HEK293 (cell line): Measurements from ENCODE around the gene GPR39.

ENCODE experiments used
- CTCF ChIA-PET: fragments of 350-600 bp; formaldehyde crosslinking; extraction: SDS; loops from one replicate; lab custom pipeline; 2021; ENCODE audit warnings: antibody characterized with exemption; lab: Yijun Ruan, JAX
- POLR2A ChIA-PET: fragments of 300-600 bp; formaldehyde crosslinking; extraction: SDS; loops from one replicate; lab custom pipeline; 2020; ENCODE audit warnings: antibody characterized with exemption, inconsistent platforms; lab: Yijun Ruan, JAX
- H3K27ac ChIP-seq: fragments of 200-500 bp; sonication (Bioruptor generic); 2 replicates; pipeline ENCODE4 v1.5.1; 2014; ENCODE audit warnings: low read depth, low read length, control low read depth, inconsistent platforms; ENCODE audit errors: extremely low read depth
- H3K36me3 ChIP-seq, 2 experiments: fragments of 200-500 bp in 1 of 2; sonication (Bioruptor generic) in 1 of 2; 1 replicate in 1 of 2; 2 replicates in 1 of 2; pipeline ENCODE4 v1.5.1; 2014 to 2017; ENCODE audit warnings: inconsistent platforms in 2 of 2, low read length in 2 of 2; ENCODE audit not compliant: control insufficient read depth in 2 of 2, insufficient read depth in 1 of 2
- H3K4me1 ChIP-seq: fragments of 200-500 bp; sonication (Bioruptor generic); 2 replicates; pipeline ENCODE4 v1.5.1; 2014; ENCODE audit warnings: mild to moderate bottlenecking, low read length, inconsistent platforms; ENCODE audit not compliant: control insufficient read depth, insufficient read depth
- H3K4me3 ChIP-seq: 2 replicates; pipeline ENCODE4 v1.5.1; 2011; ENCODE audit warnings: low read depth, mild to moderate bottlenecking, control low read depth, low read length, moderate library complexity
- H3K9me3 ChIP-seq: fragments of 200-500 bp; sonication (Bioruptor generic); 2 replicates; pipeline ENCODE4 v1.5.1; 2014; ENCODE audit warnings: low read depth, low read length, inconsistent platforms; ENCODE audit not compliant: control insufficient read depth, insufficient read depth
- BCL11B ChIP-seq: fragments of 450-650 bp; formaldehyde crosslinking; IDR thresholded peaks from 2 replicates; pipeline ENCODE4 v1.5.1; 2016; ENCODE audit warnings: low read depth, missing biosample characterization, missing genetic modification characterization
- GLI4 ChIP-seq: fragments of 450-650 bp; formaldehyde crosslinking; IDR thresholded peaks from 2 replicates; pipeline ENCODE4 v1.5.1; 2016; ENCODE audit warnings: missing biosample characterization, missing genetic modification characterization
- HOXC10 ChIP-seq: sonication (generic); formaldehyde crosslinking; IDR thresholded peaks from 2 replicates; pipeline ENCODE4 v1.8.1; 2023; ENCODE audit warnings: mild to moderate bottlenecking, missing genetic modification reagents
- REST ChIP-seq: fragments of 450-650 bp; formaldehyde crosslinking; IDR thresholded peaks from 2 replicates; pipeline ENCODE4 v1.5.1; 2016; ENCODE audit warnings: missing biosample characterization, missing genetic modification characterization
- ZBTB1 ChIP-seq: fragments of 450-650 bp; formaldehyde crosslinking; IDR thresholded peaks from 2 replicates; pipeline ENCODE4 v1.5.1; 2016; ENCODE audit warnings: missing biosample characterization, missing genetic modification characterization
- ZNF10 ChIP-seq: fragments of 450-650 bp; formaldehyde crosslinking; IDR thresholded peaks from 2 replicates; pipeline ENCODE4 v1.5.1; 2017; ENCODE audit warnings: missing biosample characterization, missing genetic modification characterization
- ZNF175 ChIP-seq: fragments of 450-650 bp; formaldehyde crosslinking; IDR thresholded peaks from 2 replicates; pipeline ENCODE4 v1.5.1; 2016; ENCODE audit warnings: missing biosample characterization, missing genetic modification characterization
- ZNF266 ChIP-seq: fragments of 450-650 bp; formaldehyde crosslinking; IDR thresholded peaks from 2 replicates; pipeline ENCODE4 v1.5.1; 2016; ENCODE audit warnings: missing biosample characterization, missing genetic modification characterization, low read depth
- ZNF280C ChIP-seq: fragments of 450-650 bp; formaldehyde crosslinking; IDR thresholded peaks from 2 replicates; pipeline ENCODE4 v1.5.1; 2016; ENCODE audit warnings: missing biosample characterization, missing genetic modification characterization
- ZNF311 ChIP-seq: fragments of 450-650 bp; formaldehyde crosslinking; IDR thresholded peaks from 2 replicates; pipeline ENCODE4 v1.5.1; 2017; ENCODE audit warnings: missing biosample characterization, missing genetic modification characterization, borderline replicate concordance
- ZNF350 ChIP-seq: fragments of 450-650 bp; formaldehyde crosslinking; IDR thresholded peaks from 2 replicates; pipeline ENCODE4 v1.5.0; 2017; ENCODE audit warnings: missing biosample characterization, mild to moderate bottlenecking, missing genetic modification characterization
- ZNF394 ChIP-seq: fragments of 450-650 bp; formaldehyde crosslinking; IDR thresholded peaks from 2 replicates; pipeline ENCODE4 v1.5.1; 2016; ENCODE audit warnings: missing biosample characterization, missing genetic modification characterization, mild to moderate bottlenecking, moderate library complexity, borderline replicate concordance
- ZNF555 ChIP-seq: fragments of 450-650 bp; formaldehyde crosslinking; conservative IDR thresholded peaks from 2 replicates; pipeline ENCODE4 v1.5.1; 2017; ENCODE audit warnings: missing biosample characterization, mild to moderate bottlenecking, missing genetic modification characterization, inconsistent platforms
- ZNF560 ChIP-seq: fragments of 450-650 bp; formaldehyde crosslinking; IDR thresholded peaks from 2 replicates; pipeline ENCODE4 v1.5.1; 2017; ENCODE audit warnings: missing biosample characterization, missing genetic modification characterization, borderline replicate concordance
- ZNF571 ChIP-seq: fragments of 450-650 bp; formaldehyde crosslinking; IDR thresholded peaks from 2 replicates; pipeline ENCODE4 v1.5.0; 2017; ENCODE audit warnings: missing biosample characterization, missing genetic modification characterization
- ZNF596 ChIP-seq: fragments of 450-650 bp; IDR thresholded peaks from 2 replicates; pipeline ENCODE4 v1.5.0; 2018; ENCODE audit warnings: missing biosample characterization, mild to moderate bottlenecking, missing genetic modification characterization, moderate library complexity
- ZNF621 ChIP-seq: fragments of 450-650 bp; formaldehyde crosslinking; IDR thresholded peaks from 2 replicates; pipeline ENCODE4 v1.5.1; 2017; ENCODE audit warnings: missing biosample characterization, missing genetic modification characterization
- ZNF707 ChIP-seq: fragments of 450-650 bp; formaldehyde crosslinking; IDR thresholded peaks from 2 replicates; pipeline ENCODE4 v1.5.1; 2016; ENCODE audit warnings: missing biosample characterization, missing genetic modification characterization
- ZSCAN4 ChIP-seq: fragments of 450-650 bp; formaldehyde crosslinking; IDR thresholded peaks from 2 replicates; pipeline ENCODE4 v1.5.1; 2017; ENCODE audit warnings: missing biosample characterization, missing genetic modification characterization
- TF ChIP-seq, protein P1 (sequence below): fragments of 450-650 bp; formaldehyde crosslinking; IDR thresholded peaks from 2 replicates; pipeline ENCODE4 v1.5.1; 2017; ENCODE audit warnings: missing biosample characterization, missing genetic modification characterization
- TF ChIP-seq, protein P2 (sequence below): fragments of 450-650 bp; formaldehyde crosslinking; IDR thresholded peaks from 2 replicates; pipeline ENCODE4 v1.5.1; 2017; ENCODE audit warnings: missing biosample characterization, missing genetic modification characterization

GPR39 gene

GRCh38 chr2:132384491-132385151 lies 32.0 kb upstream of the GPR39 start:
- H3K4me3 ChIP-seq, result no peak overlapping the region
- H3K9me3 ChIP-seq, result no peaks in the 10 kb centered on the region
- H3K36me3 ChIP-seq, result no peaks in the 10 kb centered on the region
- no peak overlapping the region for H3K27ac ChIP-seq
- H3K4me1 ChIP-seq, result no peaks in the 10 kb centered on the region
- TF ChIP-seq ZNF311 (tag by site-specific recombination) (no peak), ZNF707 (tag by site-specific recombination) (no peak), ZNF175 (tag by site-specific recombination) (no peak), ZNF350 (tag by site-specific recombination) (no peak), ZNF280C (no peak), ZNF621 (no peak), ZNF10 (tag by site-specific recombination) (no peak), GLI4 (no peak)
- TF ChIP-seq, all 188 proteins: peak for 0
- POLR2A ChIA-PET, result no interaction called here
- CTCF ChIA-PET, result interaction anchor here (0.6 kb wide), 1 partner anchor 1609 kb away, joined by 3 read pairs; no protein-coding TSS in a partner anchor

- ChIA-PET POLR2A (no interaction called here), CTCF (no interaction called here)
- TF ChIP-seq, protein P1, sequence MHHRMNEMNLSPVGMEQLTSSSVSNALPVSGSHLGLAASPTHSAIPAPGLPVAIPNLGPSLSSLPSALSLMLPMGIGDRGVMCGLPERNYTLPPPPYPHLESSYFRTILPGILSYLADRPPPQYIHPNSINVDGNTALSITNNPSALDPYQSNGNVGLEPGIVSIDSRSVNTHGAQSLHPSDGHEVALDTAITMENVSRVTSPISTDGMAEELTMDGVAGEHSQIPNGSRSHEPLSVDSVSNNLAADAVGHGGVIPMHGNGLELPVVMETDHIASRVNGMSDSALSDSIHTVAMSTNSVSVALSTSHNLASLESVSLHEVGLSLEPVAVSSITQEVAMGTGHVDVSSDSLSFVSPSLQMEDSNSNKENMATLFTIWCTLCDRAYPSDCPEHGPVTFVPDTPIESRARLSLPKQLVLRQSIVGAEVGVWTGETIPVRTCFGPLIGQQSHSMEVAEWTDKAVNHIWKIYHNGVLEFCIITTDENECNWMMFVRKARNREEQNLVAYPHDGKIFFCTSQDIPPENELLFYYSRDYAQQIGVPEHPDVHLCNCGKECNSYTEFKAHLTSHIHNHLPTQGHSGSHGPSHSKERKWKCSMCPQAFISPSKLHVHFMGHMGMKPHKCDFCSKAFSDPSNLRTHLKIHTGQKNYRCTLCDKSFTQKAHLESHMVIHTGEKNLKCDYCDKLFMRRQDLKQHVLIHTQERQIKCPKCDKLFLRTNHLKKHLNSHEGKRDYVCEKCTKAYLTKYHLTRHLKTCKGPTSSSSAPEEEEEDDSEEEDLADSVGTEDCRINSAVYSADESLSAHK (tag by site-specific recombination), result no peak
- no peak for TF ChIP-seq ZNF560 (tag by site-specific recombination)
- TF ChIP-seq ZNF555 (tag by site-specific recombination), result no peak
- TF ChIP-seq ZNF571 (tag by site-specific recombination), result no peak
- TF ChIP-seq, protein P2, sequence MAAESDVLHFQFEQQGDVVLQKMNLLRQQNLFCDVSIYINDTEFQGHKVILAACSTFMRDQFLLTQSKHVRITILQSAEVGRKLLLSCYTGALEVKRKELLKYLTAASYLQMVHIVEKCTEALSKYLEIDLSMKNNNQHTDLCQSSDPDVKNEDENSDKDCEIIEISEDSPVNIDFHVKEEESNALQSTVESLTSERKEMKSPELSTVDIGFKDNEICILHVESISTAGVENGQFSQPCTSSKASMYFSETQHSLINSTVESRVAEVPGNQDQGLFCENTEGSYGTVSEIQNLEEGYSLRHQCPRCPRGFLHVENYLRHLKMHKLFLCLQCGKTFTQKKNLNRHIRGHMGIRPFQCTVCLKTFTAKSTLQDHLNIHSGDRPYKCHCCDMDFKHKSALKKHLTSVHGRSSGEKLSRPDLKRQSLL (tag by site-specific recombination), result no peak
- no peak for TF ChIP-seq ZNF394
- no peak for TF ChIP-seq ZNF266 (tag by site-specific recombination)
- TF ChIP-seq ZSCAN4 (tag by site-specific recombination), result no peak
- TF ChIP-seq ZNF280C, result no peak
- no peak for TF ChIP-seq HOXC10
- TF ChIP-seq BCL11B (tag by site-specific recombination), result no peak
- TF ChIP-seq ZBTB1 (tag by site-specific recombination), result no peak
- TF ChIP-seq REST (tag by site-specific recombination), result no peak
- no peak for TF ChIP-seq ZNF596
- Histone ChIP-seq H3K4me1 (no peaks in the 10 kb centered on the region), H3K9me3 (no peaks in the 10 kb centered on the region), H3K4me3 (no peak overlapping the region), H3K36me3 (no peaks in the 10 kb centered on the region), H3K27ac (no peak overlapping the region)
These were observed 29.5 kb upstream of the GPR39 start for GRCh38 chr2:132387126-132387525.
